Measurements from ENCODE around the gene OSCAR. TPM values are rescaled to one million over a fixed set of nuclear protein-coding genes. Genes with fewer than 3 reads are reported as not detected.

The OSCAR gene
- total and polyA plus RNA-seq, 5 donors from 2014 or later, result 0.12 to 0.28 (median 0.13) TPM; not detected in 2

- Mint-ChIP-seq H3K4me1 (no peaks in the 10 kb centered on the region), H3K4me3 (no peak overlapping the region), H3K27ac (no peak overlapping the region), H3K9me3 (peaks cover 0 to 6% (median 2%) of the 10 kb centered on the region in 7 donors), H3K36me3 (no peaks in the 10 kb centered on the region), H3K27me3 (peaks cover 6% of the 10 kb centered on the region)
- no peak overlapping the region for H3K4me3 ChIP-seq (ENCODE audit: low read depth, low read length)
- DNase-seq (no peak), ATAC-seq (ENCODE audit: low read depth in 2 of 2) (no peak)
- no peaks in the 10 kb centered on the region for H3K27me3 ChIP-seq (ENCODE audit: control insufficient read depth, insufficient read depth, low read length)
- H3K36me3 ChIP-seq (ENCODE audit: control insufficient read depth, insufficient read depth, low read length), result no peaks in the 10 kb centered on the region
- no peaks in the 10 kb centered on the region for H3K4me1 ChIP-seq (ENCODE audit: control insufficient read depth, insufficient read depth, low read length, poor library complexity, severe bottlenecking)
- no peak overlapping the region for H3K27ac ChIP-seq (ENCODE audit: insufficient read depth, low read length, poor library complexity, severe bottlenecking)
- H3K9me3 ChIP-seq (ENCODE audit: control insufficient read depth in 2 of 2, low read length in 2 of 2), result no peaks in the 10 kb centered on the region
Observed at GRCh38 chr19:54069470-54069869, 31.1 kb downstream of the OSCAR start.

DNA sequence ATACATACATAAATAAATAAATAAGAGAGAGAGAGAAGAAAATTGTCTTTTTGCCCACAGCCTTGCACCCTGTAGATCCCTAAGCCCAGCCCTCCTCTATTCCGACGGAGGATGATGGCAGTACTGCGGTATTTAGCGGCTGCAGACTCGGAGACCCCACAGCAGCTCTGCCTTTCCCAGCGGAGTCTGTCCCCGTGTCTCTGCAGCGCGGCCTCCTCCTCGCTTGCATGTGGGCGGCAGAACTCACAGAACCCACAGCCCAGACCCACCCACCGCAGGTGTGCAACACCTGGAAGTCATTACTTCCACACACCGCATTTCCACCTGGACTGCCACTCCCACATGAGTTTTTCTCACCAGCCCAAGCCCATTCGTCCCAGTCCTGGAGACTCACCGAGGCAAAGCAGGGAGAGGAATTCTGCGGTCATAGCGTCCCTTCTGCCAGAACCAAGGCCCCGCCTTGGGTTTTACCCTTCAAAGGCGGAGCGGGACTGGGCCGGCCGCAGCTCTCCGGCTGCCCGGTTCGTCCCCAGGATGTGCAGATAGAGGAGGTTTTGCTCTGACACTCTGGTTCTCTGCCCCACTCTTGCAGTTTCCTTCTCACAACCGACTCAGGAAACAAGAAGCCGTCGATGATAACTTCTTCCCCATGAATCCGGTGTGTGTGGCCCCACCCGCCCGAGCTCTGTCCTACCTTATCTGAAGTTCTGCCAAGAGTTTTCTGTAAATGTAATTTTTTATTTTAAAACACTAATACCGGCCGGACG is 37.1 kb downstream of the OSCAR start, which contains the start of gene VSTM1:
TSS of gene VSTM1 (minus strand) at position 548 of the 767 bp plus-strand sequence. CDS start at position 428, 120 bp downstream.
- no peak within 1 kb of the TSS for H3K4me3 ChIP-seq (ENCODE audit: low read depth, low read length)
- ATAC-seq (ENCODE audit: low read depth in 2 of 2), result no peak

DNA sequence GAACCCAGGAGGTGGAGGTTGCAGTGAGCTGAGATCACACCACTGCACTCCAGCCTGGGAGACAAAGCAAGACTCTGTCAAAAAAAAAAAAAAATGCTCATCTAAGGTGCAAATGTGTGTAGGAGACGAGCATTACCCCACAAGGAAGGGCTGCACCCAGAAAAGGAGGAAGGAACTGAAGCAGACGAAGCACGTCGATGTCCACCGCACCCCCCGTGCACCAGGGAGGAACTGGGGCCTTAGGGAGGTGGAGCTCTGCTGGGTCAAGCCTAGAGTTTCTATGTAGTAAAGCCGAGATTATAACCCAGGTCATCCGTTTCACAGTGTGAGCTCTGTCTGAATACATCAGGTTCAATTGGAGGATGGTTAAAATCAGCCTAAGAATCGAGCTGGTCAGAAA is 38.0 kb downstream of the OSCAR start:
- ATAC-seq (ENCODE audit: low read depth in 2 of 2) (no peak), DNase-seq (no peak)
- peaks cover 0 to 2% (median 0%) of the 10 kb centered on the region in 7 donors for H3K9me3 Mint-ChIP-seq
- H3K4me3 Mint-ChIP-seq, result no peak overlapping the region
- H3K4me1 ChIP-seq (ENCODE audit: control insufficient read depth, insufficient read depth, low read length, poor library complexity, severe bottlenecking), result no peaks in the 10 kb centered on the region
- peaks cover 10% of the 10 kb centered on the region for H3K27me3 Mint-ChIP-seq
- H3K36me3 Mint-ChIP-seq, result no peaks in the 10 kb centered on the region
- H3K27ac Mint-ChIP-seq, result no peak overlapping the region
- no peaks in the 10 kb centered on the region for H3K9me3 ChIP-seq (ENCODE audit: control insufficient read depth in 2 of 2, low read length in 2 of 2)
- no peaks in the 10 kb centered on the region for H3K36me3 ChIP-seq (ENCODE audit: control insufficient read depth, insufficient read depth, low read length)
- H3K4me1 Mint-ChIP-seq, result no peaks in the 10 kb centered on the region
- H3K27ac ChIP-seq (ENCODE audit: insufficient read depth, low read length, poor library complexity, severe bottlenecking), result no peak overlapping the region
- no peaks in the 10 kb centered on the region for H3K27me3 ChIP-seq (ENCODE audit: control insufficient read depth, insufficient read depth, low read length)
- no peak overlapping the region for H3K4me3 ChIP-seq (ENCODE audit: low read depth, low read length)

More for the DNA sequence above, 37.1 kb downstream of the OSCAR start, which contains the start of gene VSTM1:
- H3K4me3 Mint-ChIP-seq, result no peak within 1 kb of the TSS
- Histone ChIP-seq H3K27ac (ENCODE audit: insufficient read depth, low read length, poor library complexity, severe bottlenecking) (no peak within 1 kb of the TSS), H3K9me3 (ENCODE audit: control insufficient read depth in 2 of 2, low read length in 2 of 2) (no peaks in the 10 kb centered on the region), H3K27me3 (ENCODE audit: control insufficient read depth, insufficient read depth, low read length) (no peaks in the 10 kb centered on the region), H3K4me1 (ENCODE audit: control insufficient read depth, insufficient read depth, low read length, poor library complexity, severe bottlenecking) (no peaks in the 10 kb centered on the region), H3K36me3 (ENCODE audit: control insufficient read depth, insufficient read depth, low read length) (no peaks in the 10 kb centered on the region)
- H3K27ac Mint-ChIP-seq, result no peak within 1 kb of the TSS
- no peaks in the 10 kb centered on the region for H3K4me1 Mint-ChIP-seq
- peaks cover 10% of the 10 kb centered on the region for H3K27me3 Mint-ChIP-seq
- no peaks in the 10 kb centered on the region for H3K36me3 Mint-ChIP-seq
- no peak for DNase-seq
- H3K9me3 Mint-ChIP-seq, result peaks cover 0 to 2% (median 0%) of the 10 kb centered on the region in 7 donors

- no peak overlapping the region for H3K4me3 ChIP-seq (ENCODE audit: low read depth, low read length)
- Mint-ChIP-seq H3K4me1 (no peaks in the 10 kb centered on the region), H3K27me3 (peaks cover 4% of the 10 kb centered on the region), H3K27ac (no peak overlapping the region), H3K9me3 (peaks cover 0 to 8% (median 1%) of the 10 kb centered on the region in 7 donors), H3K4me3 (no peak overlapping the region), H3K36me3 (no peaks in the 10 kb centered on the region)
- H3K27me3 ChIP-seq (ENCODE audit: control insufficient read depth, insufficient read depth, low read length), result no peaks in the 10 kb centered on the region
- H3K4me1 ChIP-seq (ENCODE audit: control insufficient read depth, insufficient read depth, low read length, poor library complexity, severe bottlenecking), result no peaks in the 10 kb centered on the region
- no peak for ATAC-seq (ENCODE audit: low read depth in 2 of 2)
- DNase-seq, result no peak
- no peak overlapping the region for H3K27ac ChIP-seq (ENCODE audit: insufficient read depth, low read length, poor library complexity, severe bottlenecking)
- no peaks in the 10 kb centered on the region for H3K36me3 ChIP-seq (ENCODE audit: control insufficient read depth, insufficient read depth, low read length)
- H3K9me3 ChIP-seq (ENCODE audit: control insufficient read depth in 2 of 2, low read length in 2 of 2), result no peaks in the 10 kb centered on the region
Observed at GRCh38 chr19:54047616-54048015, 53.0 kb downstream of the OSCAR start.

DNA sequence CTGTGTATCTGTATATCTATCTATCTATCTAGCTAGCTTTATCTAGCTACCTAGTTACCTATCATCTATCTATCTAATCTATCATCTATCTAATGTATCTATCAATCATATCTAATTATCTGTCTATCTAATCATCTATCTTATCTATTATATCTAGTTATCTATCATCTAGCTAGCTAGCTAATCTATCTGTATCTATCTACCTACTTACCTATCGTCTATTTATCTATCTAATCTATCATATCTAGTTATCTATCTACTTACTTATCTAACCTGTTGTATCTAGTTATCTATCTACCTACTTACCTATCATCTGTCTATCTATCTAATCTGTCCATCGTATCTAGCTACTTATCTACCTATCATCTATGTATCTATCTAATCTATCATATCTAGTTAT is 54.8 kb downstream of the OSCAR start:
- no peak overlapping the region for H3K27ac ChIP-seq (ENCODE audit: insufficient read depth, low read length, poor library complexity, severe bottlenecking)
- H3K4me1 Mint-ChIP-seq, result no peaks in the 10 kb centered on the region
- no peak for ATAC-seq (ENCODE audit: low read depth in 2 of 2)
- no peaks in the 10 kb centered on the region for H3K4me1 ChIP-seq (ENCODE audit: control insufficient read depth, insufficient read depth, low read length, poor library complexity, severe bottlenecking)
- no peak overlapping the region for H3K4me3 Mint-ChIP-seq
- H3K27me3 ChIP-seq (ENCODE audit: control insufficient read depth, insufficient read depth, low read length), result no peaks in the 10 kb centered on the region
- peaks cover 0 to 5% (median 1%) of the 10 kb centered on the region in 7 donors for H3K9me3 Mint-ChIP-seq
- peaks cover 4% of the 10 kb centered on the region for H3K27me3 Mint-ChIP-seq
- H3K9me3 ChIP-seq (ENCODE audit: control insufficient read depth in 2 of 2, low read length in 2 of 2), result no peaks in the 10 kb centered on the region
- H3K27ac Mint-ChIP-seq, result no peak overlapping the region
- no peak overlapping the region for H3K4me3 ChIP-seq (ENCODE audit: low read depth, low read length)
- DNase-seq, result no peak
- no peaks in the 10 kb centered on the region for H3K36me3 Mint-ChIP-seq
- H3K36me3 ChIP-seq (ENCODE audit: control insufficient read depth, insufficient read depth, low read length), result no peaks in the 10 kb centered on the region

Other genes with a start within 250 kb of the OSCAR start
- 280 TPM for gene MYADM, start 232.9 kb downstream of the OSCAR start, total RNA-seq
- gene MYADM, start 232.9 kb downstream of the OSCAR start, polyA plus RNA-seq, result 10 to 100 TPM; 26.1 to 36.3 (median 35.5) TPM
- gene PRKCG, start 218.6 kb downstream of the OSCAR start, total RNA-seq, result not detected
- gene PRKCG, start 218.6 kb downstream of the OSCAR start, polyA plus RNA-seq, result not detected
- not detected for gene CACNG7, start 191.5 kb downstream of the OSCAR start, total RNA-seq
- not detected for gene CACNG7, start 191.5 kb downstream of the OSCAR start, polyA plus RNA-seq
- not detected for gene CACNG8, start 137.9 kb downstream of the OSCAR start, total RNA-seq
- gene CACNG8, start 137.9 kb downstream of the OSCAR start, polyA plus RNA-seq, result not detected
- not detected for gene CACNG6, start 109.2 kb downstream of the OSCAR start, total RNA-seq
- not detected for gene CACNG6, start 109.2 kb downstream of the OSCAR start, polyA plus RNA-seq
- not detected for gene VSTM1, start 36.9 kb downstream of the OSCAR start, total RNA-seq
- not detected for gene VSTM1, start 36.9 kb downstream of the OSCAR start, polyA plus RNA-seq
- gene TARM1, start 19.4 kb downstream of the OSCAR start, total RNA-seq, result not detected
- gene TARM1, start 19.4 kb downstream of the OSCAR start, polyA plus RNA-seq, result not detected
- 65.7 TPM for gene NDUFA3, start 2.1 kb upstream of the OSCAR start, total RNA-seq
- 100 to 1,000 TPM; 404 to 577 (median 444) TPM for gene NDUFA3, start 2.1 kb upstream of the OSCAR start, polyA plus RNA-seq
- gene TFPT, start 14.9 kb upstream of the OSCAR start, total RNA-seq, result 15.0 TPM
- 10 to 100 TPM; 18.8 to 26.8 (median 23.9) TPM for gene TFPT, start 14.9 kb upstream of the OSCAR start, polyA plus RNA-seq
- 57.8 TPM for gene PRPF31, start 15.0 kb upstream of the OSCAR start, total RNA-seq
- 10 to 100 TPM; 61.2 to 74.8 (median 69.6) TPM for gene PRPF31, start 15.0 kb upstream of the OSCAR start, polyA plus RNA-seq
- 56.9 TPM for gene CNOT3, start 37.0 kb upstream of the OSCAR start, total RNA-seq
- gene CNOT3, start 37.0 kb upstream of the OSCAR start, polyA plus RNA-seq, result 1 to 10 TPM; 3.9 to 6.6 (median 5.9) TPM
- 9.3 TPM for gene LENG1, start 58.9 kb upstream of the OSCAR start, total RNA-seq
- 10 to 100 TPM; 12.2 to 17.5 (median 13.8) TPM for gene LENG1, start 58.9 kb upstream of the OSCAR start, polyA plus RNA-seq
- 1.1 TPM for gene TMC4, start 72.4 kb upstream of the OSCAR start, total RNA-seq
- gene TMC4, start 72.4 kb upstream of the OSCAR start, polyA plus RNA-seq, result under 1 TPM in 3 of 4 donors, not detected in 1; 0.42 to 0.60 (median 0.49) TPM
- gene MBOAT7, start 88.8 kb upstream of the OSCAR start, total RNA-seq, result 25.8 TPM
- 10 to 100 TPM; 10.8 to 17.2 (median 15.0) TPM for gene MBOAT7, start 88.8 kb upstream of the OSCAR start, polyA plus RNA-seq
- gene TSEN34, start 90.5 kb upstream of the OSCAR start, total RNA-seq, result 10.1 TPM
- gene TSEN34, start 90.5 kb upstream of the OSCAR start, polyA plus RNA-seq, result 10 to 100 TPM; 36.6 to 55.5 (median 49.7) TPM
- 1,161 TPM for gene RPS9, start 100.1 kb upstream of the OSCAR start, total RNA-seq
- 1,000 to 10,000 TPM in 2 of 4 donors, 100 to 1,000 TPM in 2; 756 to 1,075 (median 892) TPM for gene RPS9, start 100.1 kb upstream of the OSCAR start, polyA plus RNA-seq
- 4.1 TPM for gene LILRB3, start 122.2 kb upstream of the OSCAR start, total RNA-seq
- under 1 TPM in 3 of 4 donors, not detected in 1; 0.07 to 0.65 (median 0.17) TPM for gene LILRB3, start 122.2 kb upstream of the OSCAR start, polyA plus RNA-seq
- gene LILRA6, start 142.0 kb upstream of the OSCAR start, total RNA-seq, result not detected
- under 1 TPM in 2 of 4 donors, not detected in 2; 0.11 to 0.13 TPM for gene LILRA6, start 142.0 kb upstream of the OSCAR start, polyA plus RNA-seq
- not detected for gene LILRB5, start 156.5 kb upstream of the OSCAR start, total RNA-seq
- gene LILRB5, start 156.5 kb upstream of the OSCAR start, polyA plus RNA-seq, result not detected
- gene LILRB2, start 180.3 kb upstream of the OSCAR start, total RNA-seq, result not detected
- under 1 TPM in 1 of 4 donors, not detected in 3; 0.24 TPM for gene LILRB2, start 180.3 kb upstream of the OSCAR start, polyA plus RNA-seq
- not detected for gene LILRA5, start 212.4 kb upstream of the OSCAR start, total RNA-seq
- gene LILRA5, start 212.4 kb upstream of the OSCAR start, polyA plus RNA-seq, result under 1 TPM in 1 of 4 donors, not detected in 3; 0.67 TPM
- not detected for gene LILRA4, start 238.4 kb upstream of the OSCAR start, total RNA-seq
- not detected for gene LILRA4, start 238.4 kb upstream of the OSCAR start, polyA plus RNA-seq

All from CD4-positive, CD25-positive, alpha-beta regulatory T cell (primary cell).